Posterior cingulate gyrus (tissue), 11 donors: ENCODE data around the gene WDR74.
"Not testable (repeated sequence)": the region's sequence is repeated elsewhere in the genome, so short reads cannot be mapped to it uniquely, and the experiment has no call there.

Experiments
- DNase-seq, 10 donors: peaks; one replicate each; pipeline versions ENCODE4 v3.0.0 to v3.0.0-alpha.2; 2020 to 2021; ENCODE audit warnings: mixed read lengths in 3 of 10
- intact Hi-C: fragments of 100-400 bp; cut with DNase I; formaldehyde crosslinking; loops from one replicate; pipeline ENCODE4 v1.15.1; 2023

WDR74 gene

DNA sequence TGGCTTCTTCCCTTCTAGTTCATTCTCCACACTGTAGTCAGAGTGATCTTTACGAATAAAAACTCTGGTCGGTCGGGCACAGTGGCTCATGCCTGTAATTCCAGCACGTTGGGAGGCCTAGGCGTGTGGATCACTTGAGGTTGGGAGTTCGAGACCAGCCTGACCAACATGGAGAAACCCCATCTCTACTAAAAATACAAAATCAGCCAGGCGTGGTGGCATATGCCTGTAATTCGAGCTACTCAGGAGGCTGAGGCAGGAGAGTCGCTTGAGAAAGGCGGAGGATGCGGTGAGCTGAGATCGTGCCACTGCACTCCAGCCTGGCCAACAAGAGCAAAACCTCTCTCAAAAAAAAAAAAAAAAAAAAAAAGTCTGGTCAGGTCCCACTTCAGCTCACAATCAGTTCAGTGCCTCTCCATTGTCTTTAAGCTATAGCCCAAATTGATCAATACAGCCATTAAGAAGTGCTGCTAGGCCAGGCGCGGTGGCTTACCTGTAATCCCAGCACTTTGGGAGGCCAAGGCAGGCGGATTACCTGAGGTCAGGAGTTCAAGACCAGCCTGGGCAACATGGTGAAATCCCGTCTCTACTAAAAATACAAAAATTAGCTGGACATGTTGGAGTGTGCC is 22.3 kb upstream of the WDR74 start:
- intact Hi-C loops, result loop anchor here (1.0 to 5.0 kb wide), 2 partner anchors 75 to 129 kb away; no protein-coding TSS in a partner anchor
- peak in 2 of 10 donors; percentile 7 to 28 for DNase-seq

DNA sequence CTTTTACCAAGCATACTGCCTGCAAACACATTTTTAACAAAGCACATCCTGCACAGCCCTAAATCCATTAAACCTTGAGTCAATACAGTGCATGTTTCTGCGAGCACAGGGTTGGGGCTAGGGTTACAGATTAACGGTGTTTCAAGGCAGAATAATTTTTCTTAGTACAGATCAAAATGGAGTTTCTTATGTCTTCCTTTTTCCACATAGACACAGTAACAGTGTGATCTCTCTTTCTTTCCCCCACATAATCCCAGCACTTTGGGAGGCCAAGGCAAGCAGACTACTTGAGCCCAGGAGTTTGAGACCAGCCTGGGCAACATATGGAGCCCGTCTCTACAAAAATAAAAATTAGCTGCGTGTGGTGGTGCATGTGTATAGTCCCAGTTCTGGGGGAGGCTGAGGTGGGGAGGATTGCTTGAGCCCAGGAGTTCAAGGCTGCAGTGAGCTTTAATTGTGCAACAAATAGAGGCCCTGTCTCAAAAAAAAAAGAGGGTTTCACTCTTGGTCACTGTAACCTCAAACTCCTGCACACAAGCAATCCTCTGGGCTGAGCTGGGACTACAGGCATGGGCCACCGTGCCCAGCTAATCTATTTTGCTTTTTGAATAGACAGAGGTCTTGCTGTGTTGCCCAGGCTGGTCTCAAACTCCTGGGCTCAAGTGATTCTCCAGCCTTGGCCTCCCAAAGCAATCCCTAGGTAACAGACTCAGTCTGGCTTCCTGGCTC is 21.6 kb upstream of the WDR74 start:
- peak in 1 of 10 donors; percentile 46 for DNase-seq
- intact Hi-C loops, result loop anchor here (5.0 kb wide), 1 partner anchor 129 kb away; no protein-coding TSS in a partner anchor

DNA sequence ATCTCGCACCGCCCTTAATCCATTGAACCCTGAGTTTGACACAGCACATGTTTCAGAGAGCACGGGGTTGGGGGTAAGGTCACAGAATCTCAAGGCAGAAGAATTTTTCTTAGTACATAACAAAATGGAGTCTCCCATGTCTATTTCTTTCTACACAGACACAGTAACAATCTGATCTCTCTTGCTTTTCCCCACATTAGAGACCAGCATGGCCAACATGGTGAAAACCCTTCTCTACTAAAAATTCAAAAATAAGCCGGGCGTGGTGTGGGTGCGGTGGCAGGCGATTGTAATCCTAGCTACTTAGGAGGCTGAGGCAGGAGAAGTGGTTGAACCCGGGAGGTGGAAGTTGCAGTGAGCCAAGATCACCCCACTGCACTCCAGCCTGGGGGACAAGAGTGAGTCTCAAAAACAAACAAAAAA is 19.9 kb upstream of the WDR74 start:
- intact Hi-C loops, DNase-seq: not testable (repeated sequence)

GRCh38 chr11:62858201-62858600 is 18.8 kb upstream of the WDR74 start:
- intact Hi-C loops, result no loop called here

DNA sequence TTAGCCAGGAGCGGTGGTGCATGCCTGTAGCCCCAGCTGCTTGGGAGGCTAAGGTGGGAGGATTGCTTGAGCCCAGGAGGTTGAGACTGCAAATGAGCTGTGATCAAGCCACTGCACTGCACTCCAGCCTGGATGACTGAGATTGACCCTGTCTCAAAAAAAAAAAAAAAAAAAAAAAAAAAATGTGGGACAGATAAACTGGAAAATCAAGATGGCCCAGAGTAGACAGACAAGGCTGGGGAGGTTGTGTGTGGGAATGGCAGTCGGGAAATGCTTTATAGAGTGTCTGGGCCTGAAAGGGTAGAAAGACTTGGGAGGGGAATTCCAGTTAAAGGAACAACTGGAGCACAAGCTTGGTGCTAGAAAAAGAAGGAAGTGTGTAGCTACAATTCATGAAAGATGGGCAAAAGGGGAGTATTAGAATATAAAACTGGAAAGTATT is 18.2 kb upstream of the WDR74 start:
- DNase-seq, result no peak
- intact Hi-C loops, result no loop called here

More at GRCh38 chr11:62858201-62858600, 18.8 kb upstream of the WDR74 start:
- peak in 1 of 10 donors; percentile 51 for DNase-seq

DNA sequence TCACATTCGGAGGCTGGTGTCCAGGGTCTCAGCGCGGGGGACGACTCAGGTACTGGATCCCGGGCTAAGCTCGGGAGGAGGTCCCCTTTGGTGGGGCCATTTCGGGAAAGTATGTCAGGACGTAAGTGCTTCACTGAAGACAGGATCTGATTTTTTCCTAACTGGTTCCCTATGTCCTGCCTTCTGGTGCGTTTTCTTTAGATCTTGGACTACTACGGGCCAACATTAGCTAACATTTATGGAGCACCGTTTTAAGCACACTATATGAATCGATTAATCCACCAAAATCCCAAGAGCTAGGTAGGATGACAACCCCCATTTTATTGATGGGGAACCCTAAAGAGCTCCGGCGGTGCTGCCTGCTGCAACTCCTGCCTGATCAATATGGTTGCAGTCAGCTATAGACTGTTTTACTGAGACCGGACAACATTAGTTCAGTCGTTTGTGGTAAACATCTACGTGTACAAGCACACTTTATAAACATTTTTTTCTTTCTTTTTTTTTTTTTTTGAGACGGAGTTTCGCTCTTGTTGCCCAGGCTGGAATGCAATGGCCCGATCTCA is 17.0 kb upstream of the WDR74 start:
- intact Hi-C loops, result loop anchor here (1.0 kb wide), 1 partner anchor 17 kb away; the partner anchor contains the start of gene WDR74
- DNase-seq, result peak in 1 of 10 donors; percentile 35

GRCh38 chr11:62855571-62856332 is 16.4 kb upstream of the WDR74 start:
- DNase-seq, result peak; percentile 90 to 99 (median 95)
- intact Hi-C loops, result loop anchor here (1.0 kb wide), 2 partner anchors 13 to 16 kb away; partner anchors contain the start of gene WDR74

GRCh38 chr11:62854825-62855570 is 15.6 kb upstream of the WDR74 start:
- intact Hi-C loops, result loop anchor here (1.0 kb wide), 1 partner anchor 13 kb away; no protein-coding TSS in a partner anchor
- no peak for DNase-seq

DNA sequence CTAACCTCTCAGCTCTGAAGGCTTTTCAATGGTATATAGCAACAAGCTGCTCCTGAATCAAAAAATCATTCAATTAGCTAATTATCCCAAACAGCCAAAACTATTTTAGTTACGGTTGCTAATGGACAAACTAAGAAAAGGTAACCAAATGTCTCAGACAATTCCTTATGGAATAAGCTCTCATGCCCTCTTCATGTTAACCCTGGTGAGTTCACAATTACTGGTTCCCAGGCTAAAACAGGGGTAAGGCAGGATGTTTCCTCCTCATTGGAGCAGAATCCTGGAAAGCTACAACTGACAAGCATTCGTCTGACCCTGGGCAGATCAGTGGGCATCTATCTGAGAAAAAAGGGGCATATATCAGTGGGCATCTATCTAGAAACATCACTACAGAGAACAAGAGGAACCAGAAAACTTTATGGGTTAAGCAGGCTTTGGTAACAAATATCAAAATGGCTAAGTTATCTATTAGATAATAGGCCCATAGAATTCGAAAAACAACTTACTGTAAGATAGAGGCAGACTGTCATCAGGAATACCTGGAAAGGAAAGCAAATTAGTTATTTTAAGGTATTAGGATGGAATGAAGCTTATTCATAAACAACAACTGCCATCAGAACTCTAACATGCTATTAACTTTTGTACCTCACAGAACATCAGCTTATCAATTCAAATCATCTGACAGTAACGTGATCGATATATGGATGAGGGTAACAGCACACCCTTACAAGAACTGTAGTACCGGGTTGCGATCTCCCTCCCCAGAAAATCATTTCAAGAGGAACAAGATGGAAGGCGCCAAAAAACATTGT is 14.8 kb upstream of the WDR74 start:
- DNase-seq, result peak in 1 of 10 donors; percentile 15
- intact Hi-C loops, result no loop called here

GRCh38 chr11:62853279-62853965 is 14.0 kb upstream of the WDR74 start:
- peak in 1 of 10 donors; percentile 0 for DNase-seq
- intact Hi-C loops, result no loop called here

DNA sequence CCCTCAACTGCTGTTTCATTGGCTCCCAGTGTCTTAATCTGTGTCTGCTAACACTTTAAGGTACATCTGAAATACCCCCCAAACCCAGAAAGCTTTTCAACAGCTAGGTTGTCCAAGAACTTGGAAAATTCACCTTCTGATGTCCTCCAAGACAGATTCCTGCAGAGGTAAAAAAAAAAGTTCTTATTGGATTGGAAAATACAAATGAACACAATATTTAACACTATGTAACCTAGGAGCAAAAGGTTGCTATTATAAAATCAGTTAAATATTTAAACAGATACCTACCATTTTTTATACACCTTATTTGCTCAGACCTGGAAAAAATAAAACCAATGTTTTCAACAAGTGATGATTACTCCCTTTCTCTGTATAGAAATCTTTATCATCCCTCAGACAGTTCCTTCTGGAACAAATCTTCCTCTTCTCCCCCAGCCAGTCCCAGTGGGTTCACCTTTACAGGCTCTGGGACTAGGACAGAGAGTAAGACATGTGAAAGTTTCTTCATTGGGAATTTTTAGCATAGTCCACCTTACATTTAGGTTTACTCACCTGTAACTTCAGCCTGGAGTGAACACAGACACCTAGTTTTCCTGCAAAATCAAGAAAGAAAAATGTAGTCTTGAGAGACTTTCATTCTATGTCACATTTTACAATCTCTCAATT is 13.3 kb upstream of the WDR74 start:
- intact Hi-C loops, result no loop called here
- no peak for DNase-seq

- intact Hi-C loops, result no loop called here
- DNase-seq, result no peak
These were observed 12.6 kb upstream of the WDR74 start for GRCh38 chr11:62851807-62852522.

DNA sequence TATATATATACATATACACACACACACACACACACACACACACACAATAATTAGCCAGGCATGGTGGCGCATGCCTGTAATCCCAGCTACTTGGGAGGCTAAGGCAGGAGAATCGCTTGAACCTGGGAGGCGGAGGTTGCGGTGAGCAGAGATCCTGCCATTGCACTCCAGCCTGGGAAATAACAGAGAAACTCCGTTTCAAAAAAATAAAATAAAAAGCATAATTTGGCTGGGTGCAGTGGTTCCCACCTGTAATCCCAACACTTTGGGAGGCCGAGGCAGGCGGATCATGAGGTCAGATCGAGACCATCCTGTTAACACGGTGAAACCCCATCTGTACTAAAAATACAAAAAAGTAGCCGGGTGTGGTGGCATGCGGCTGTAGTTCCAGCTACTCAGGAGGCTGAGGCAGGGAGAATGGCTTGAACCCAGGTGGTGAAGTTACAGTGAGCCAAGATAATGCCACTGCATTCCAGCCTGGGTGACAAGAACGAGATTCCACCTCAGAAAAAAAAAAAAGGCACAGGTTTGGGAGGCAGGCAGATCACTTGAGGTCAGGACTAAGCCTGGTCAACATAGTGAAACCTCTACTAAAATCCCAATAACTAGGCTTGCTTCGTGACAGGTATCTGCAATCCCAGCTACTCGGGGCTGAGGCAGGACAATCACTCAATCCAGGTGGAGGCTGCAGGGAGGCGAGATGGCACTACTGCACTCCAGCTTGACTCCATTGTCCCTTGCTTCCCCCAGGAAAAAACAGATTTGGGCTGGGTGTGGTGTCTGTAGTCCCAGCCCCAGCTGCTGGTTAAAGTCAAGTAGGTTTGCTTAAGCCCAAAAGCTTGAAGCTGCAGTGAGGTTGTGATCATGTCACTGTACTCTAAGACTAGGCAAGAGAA is 11.8 kb upstream of the WDR74 start:
- intact Hi-C loops, result no loop called here
- DNase-seq, result no peak

DNA sequence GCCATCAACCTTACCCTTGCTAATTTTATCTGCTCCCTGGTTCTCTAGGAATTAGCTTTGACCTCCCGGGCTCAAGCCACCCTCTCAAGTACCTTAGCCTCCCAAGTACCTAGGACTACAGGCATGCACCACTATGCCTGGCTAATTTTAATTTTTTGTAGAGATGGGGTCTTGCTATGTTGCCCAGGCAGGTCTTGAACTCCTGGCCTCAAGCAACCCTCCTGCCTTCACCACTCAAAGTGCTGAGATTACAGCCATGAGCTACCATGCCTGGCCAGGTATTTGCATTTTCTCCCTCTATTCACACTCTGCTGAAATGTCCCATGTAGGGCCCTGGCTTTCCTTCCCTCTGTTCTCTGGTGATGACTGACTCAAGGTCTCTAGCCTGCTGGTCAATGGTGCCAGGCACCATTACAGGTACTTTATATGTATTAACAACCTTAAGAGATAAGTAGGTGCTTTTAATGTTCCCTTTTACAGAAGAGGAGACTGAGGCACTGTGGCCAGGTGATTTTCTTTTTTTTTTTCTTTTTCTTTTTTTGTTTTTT is 8.5 kb upstream of the WDR74 start:
- no peak for DNase-seq
- intact Hi-C loops, result no loop called here

DNA sequence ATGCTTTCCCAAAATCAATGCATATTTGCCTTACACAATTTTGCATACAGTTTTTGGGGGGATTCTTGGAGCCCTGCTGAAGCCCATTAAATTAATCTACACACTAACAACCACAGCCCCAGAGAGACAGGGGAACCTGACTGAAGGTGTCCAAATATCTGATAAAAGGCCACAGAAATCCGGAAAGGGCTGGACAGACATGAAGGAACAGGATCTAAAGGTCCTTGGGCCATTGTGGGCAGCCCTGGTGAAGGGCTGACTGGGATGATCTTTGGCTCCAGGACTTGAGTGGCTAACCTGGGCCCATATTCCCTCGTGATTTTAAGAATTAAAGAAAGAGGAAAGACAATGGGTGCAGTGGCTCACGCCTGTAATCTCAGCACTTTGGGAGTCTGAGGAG is 6.8 kb upstream of the WDR74 start:
- no peak for DNase-seq
- intact Hi-C loops, result no loop called here

- DNase-seq, result no peak
- intact Hi-C loops, result loop anchor here (5.0 kb wide), 1 partner anchor 57 kb away; the partner anchor contains the start of gene TMEM179B
These were observed 4.8 kb upstream of the WDR74 start for GRCh38 chr11:62844154-62844553.
